Cardiac fibroblast (primary cell): Measurements from ENCODE around the gene SERPINE2.
A peak's percentile ranks its signal among the peaks of the same experiment; 100 is the strongest.

Source experiments
- DNase-seq, 2 donors: peaks; one replicate each; pipeline versions ENCODE4 v3.0.0 to v3.0.0-alpha.2; 2010; ENCODE audit warnings: low read depth in 2 of 2
- H3K4me3 ChIP-seq, 2 donors: replicated peaks in 1 of 2; 1 replicate in 1 of 2; 2 replicates in 1 of 2; pipeline ENCODE4 v1.5.1; 2011; ENCODE audit warnings: low read depth in 2 of 2, low read length in 2 of 2, mild to moderate bottlenecking in 2 of 2, moderate library complexity in 1 of 2
- CTCF ChIP-seq: IDR thresholded peaks from one replicate; pipeline ENCODE4 v1.5.1; 2011; ENCODE audit warnings: low read depth, mild to moderate bottlenecking, low read length, inconsistent platforms

SERPINE2 gene

GRCh38 chr2:223981241-223981640, 57.8 kb downstream of the SERPINE2 start:
- no peak for DNase-seq
- no peak for TF ChIP-seq CTCF
- H3K4me3 ChIP-seq: no peak overlapping the region

- DNase-seq: no peak
- TF ChIP-seq CTCF: no peak
- no peak overlapping the region for H3K4me3 ChIP-seq
These were observed 58.3 kb downstream of the SERPINE2 start for GRCh38 chr2:223980803-223981202.

GRCh38 chr2:223980397-223980735, 58.7 kb downstream of the SERPINE2 start:
- H3K4me3 ChIP-seq: no peak overlapping the region
- DNase-seq: no peak
- TF ChIP-seq CTCF: no peak

GRCh38 chr2:223979730-223980396, 59.2 kb downstream of the SERPINE2 start:
- H3K4me3 ChIP-seq: no peak overlapping the region

GRCh38 chr2:223978451-223978850, 60.6 kb downstream of the SERPINE2 start:
- no peak for DNase-seq
- no peak for TF ChIP-seq CTCF
- no peak overlapping the region for H3K4me3 ChIP-seq

More at GRCh38 chr2:223979730-223980396, 59.2 kb downstream of the SERPINE2 start:
- no peak for TF ChIP-seq CTCF
- peak; percentile 21 to 58 for DNase-seq

- TF ChIP-seq CTCF: no peak
- no peak overlapping the region for H3K4me3 ChIP-seq
- DNase-seq: peak; percentile 39 to 81
These were observed 62.4 kb downstream of the SERPINE2 start for GRCh38 chr2:223976635-223977226.

GRCh38 chr2:223973606-223974005, 65.5 kb downstream of the SERPINE2 start:
- TF ChIP-seq CTCF: no peak
- H3K4me3 ChIP-seq: no peak overlapping the region
- no peak for DNase-seq
